HepG2 (cell line): ENCODE results near the gene STIM1. TPM values are rescaled to one million over a fixed set of nuclear protein-coding genes. Genes with fewer than 3 reads are reported as not detected.
A peak's percentile ranks its signal among the peaks of the same experiment; 100 is the strongest.

Experiments used
- ATRX ChIP-seq: sonication (generic); formaldehyde crosslinking; IDR thresholded peaks from 2 replicates; pipeline ENCODE4 v1.4.0; 2020; ENCODE audit warnings: missing genetic modification reagents, borderline replicate concordance
- CENPBD1 ChIP-seq: sonication (generic); formaldehyde crosslinking; IDR thresholded peaks from 2 replicates; pipeline ENCODE4 v1.8.0; 2022; ENCODE audit warnings: missing genetic modification reagents, low read depth, mild to moderate bottlenecking, borderline replicate concordance
- CHD4 ChIP-seq: fragments of 200-600 bp; sonication (generic); IDR thresholded peaks from 2 replicates; pipeline ENCODE4 v1.7.0; 2017; ENCODE audit warnings: mild to moderate bottlenecking, low read length, borderline replicate concordance
- DZIP1 ChIP-seq: sonication (generic); formaldehyde crosslinking; IDR thresholded peaks from 2 replicates; pipeline ENCODE4 v1.5.0; 2020; ENCODE audit warnings: mild to moderate bottlenecking, missing genetic modification reagents
- GABPB1 ChIP-seq: IDR thresholded peaks from 2 replicates; pipeline ENCODE4 v1.6.1; 2016; ENCODE audit warnings: mild to moderate bottlenecking, missing genetic modification reagents, moderate library complexity, missing compliant biosample characterization
- GATA4 ChIP-seq: sonication (generic); IDR thresholded peaks from 2 replicates; pipeline ENCODE4 v1.6.1; 2016; ENCODE audit warnings: antibody characterized with exemption, low read depth, borderline replicate concordance
- HIC2 ChIP-seq: sonication (generic); formaldehyde crosslinking; IDR thresholded peaks from 2 replicates; pipeline ENCODE4 v1.9.0; 2022; ENCODE audit warnings: low read depth, missing genetic modification reagents
- HOXA3 ChIP-seq: sonication (generic); formaldehyde crosslinking; IDR thresholded peaks from 2 replicates; pipeline ENCODE4 v1.5.0; 2020; ENCODE audit warnings: missing genetic modification reagents
- NKX3-1 ChIP-seq: sonication (generic); formaldehyde crosslinking; IDR thresholded peaks from 2 replicates; pipeline ENCODE4 v1.5.0; 2020; ENCODE audit warnings: missing genetic modification reagents
- NR2C2 ChIP-seq: sonication (generic); formaldehyde crosslinking; IDR thresholded peaks from 2 replicates; pipeline ENCODE4 v1.4.0; 2020; ENCODE audit warnings: missing genetic modification reagents, mild to moderate bottlenecking, moderate library complexity, borderline replicate concordance
- PAXIP1 ChIP-seq: sonication (generic); formaldehyde crosslinking; conservative IDR thresholded peaks from 2 replicates; pipeline ENCODE4 v1.4.0; 2020; ENCODE audit warnings: mild to moderate bottlenecking, missing genetic modification reagents, moderate library complexity
- POGZ ChIP-seq: sonication (generic); formaldehyde crosslinking; IDR thresholded peaks from 2 replicates; pipeline ENCODE4 v1.4.0; 2020; ENCODE audit warnings: mild to moderate bottlenecking, missing genetic modification reagents
- PTBP1 ChIP-seq: fragments of 200-400 bp; formaldehyde crosslinking; IDR thresholded peaks from 2 replicates; pipeline ENCODE4 v1.6.1; 2018; ENCODE audit warnings: low read length, low read depth; ENCODE audit not compliant: poor library complexity, severe bottlenecking
- RCOR2 ChIP-seq: IDR thresholded peaks from 2 replicates; pipeline ENCODE4 v1.6.1; 2016; ENCODE audit warnings: missing biosample characterization, missing genetic modification reagents
- RFX3 ChIP-seq: IDR thresholded peaks from 2 replicates; pipeline ENCODE4 v1.6.1; 2016; ENCODE audit warnings: missing biosample characterization, missing genetic modification reagents
- TGIF2 ChIP-seq: IDR thresholded peaks from 2 replicates; pipeline ENCODE4 v1.6.1; 2016; ENCODE audit warnings: control low read depth, missing compliant biosample characterization
- ZKSCAN1 ChIP-seq: fragments of 150-350 bp; IDR thresholded peaks from 2 replicates; pipeline ENCODE4 v1.6.1; 2014; ENCODE audit warnings: low read length
- ZNF225 ChIP-seq: sonication (generic); formaldehyde crosslinking; IDR thresholded peaks from 2 replicates; pipeline ENCODE4 v1.4.0; 2020; ENCODE audit warnings: mild to moderate bottlenecking, missing genetic modification reagents
- ZNF552 ChIP-seq: sonication (generic); formaldehyde crosslinking; IDR thresholded peaks from 2 replicates; pipeline ENCODE4 v1.9.0; 2022; ENCODE audit warnings: missing genetic modification reagents, mild to moderate bottlenecking, borderline replicate concordance
- ZNF629 ChIP-seq: sonication (generic); formaldehyde crosslinking; conservative IDR thresholded peaks from 2 replicates; pipeline ENCODE4 v1.5.0; 2020; ENCODE audit warnings: missing genetic modification reagents
- ZSCAN20 ChIP-seq: sonication (generic); formaldehyde crosslinking; IDR thresholded peaks from 2 replicates; pipeline ENCODE4 v1.4.0; 2020; ENCODE audit warnings: missing genetic modification reagents, mild to moderate bottlenecking, borderline replicate concordance
- polyA plus RNA-seq, 8 experiments: library from polyadenylated mRNA; depleted of rRNA in 3 of 8; stranded (reverse) in 7 of 8; unstranded in 1 of 8; fragments of >200 nt; fragmentation: Illumina TruSeq in 4 of 8; extraction: Trizol in 4 of 8; gene quantifications; 2 replicates each; pipeline versions ENCODE4 v1.2.1 to v1.2.3, GENCODE V29; 2011 to 2016; ENCODE audit warnings: low read depth in 4 of 8, missing spikeins in 1 of 8, mixed read lengths in 1 of 8; ENCODE audit not compliant: insufficient read depth in 1 of 8
- total RNA-seq, 5 experiments: library from RNA; depleted of rRNA; stranded (reverse); fragments of >200 nt; fragmentation: Illumina TruSeq; extraction: Trizol; gene quantifications; 2 replicates each; pipeline ENCODE4 v1.2.3, GENCODE V29; 2016; ENCODE audit warnings: low read depth in 1 of 5
- TF ChIP-seq, protein P1 (sequence below): IDR thresholded peaks from 2 replicates; pipeline ENCODE4 v1.6.1; 2016

STIM1 gene
- total and polyA plus RNA-seq, 2 of the 13 experiments (the other 11 are each of a cell fraction or from before 2014, with no cell fraction given), result 19.2 to 28.5 TPM

DNA sequence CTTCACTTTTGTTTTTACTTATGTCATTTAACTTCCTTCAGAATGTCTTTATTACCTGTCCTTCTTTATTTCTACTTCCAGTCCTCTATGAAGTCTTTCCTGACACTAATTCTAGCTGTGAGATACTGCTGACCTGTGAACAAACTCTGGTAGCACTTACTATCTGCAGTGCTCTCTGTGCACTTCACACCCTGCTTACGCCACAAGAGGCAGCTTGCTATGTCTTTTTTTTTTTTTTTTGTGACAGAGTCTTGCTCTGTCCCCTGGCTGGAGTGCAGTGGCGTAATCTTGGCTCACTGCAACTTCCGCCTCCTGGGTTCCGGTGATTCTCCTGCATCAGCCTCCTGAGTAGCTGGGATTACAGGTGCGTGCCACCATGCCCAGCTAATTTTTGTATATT is 10.7 kb downstream of the STIM1 start (continued):
- TF ChIP-seq, protein P1, sequence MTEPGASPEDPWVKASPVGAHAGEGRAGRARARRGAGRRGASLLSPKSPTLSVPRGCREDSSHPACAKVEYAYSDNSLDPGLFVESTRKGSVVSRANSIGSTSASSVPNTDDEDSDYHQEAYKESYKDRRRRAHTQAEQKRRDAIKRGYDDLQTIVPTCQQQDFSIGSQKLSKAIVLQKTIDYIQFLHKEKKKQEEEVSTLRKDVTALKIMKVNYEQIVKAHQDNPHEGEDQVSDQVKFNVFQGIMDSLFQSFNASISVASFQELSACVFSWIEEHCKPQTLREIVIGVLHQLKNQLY (CRISPR knock-in tag), result 0 out of 2 replicates have a peak, but pooled peaks have one; percentile 17
- TF ChIP-seq POGZ (no peak), PAXIP1 (CRISPR knock-in tag) (peak; percentile 49), GABPB1 (CRISPR knock-in tag) (peak; percentile 66), ZNF552 (no peak), HOXA3 (CRISPR knock-in tag) (peak; percentile 73), ZNF225 (no peak), CHD4 (peak; percentile 30; the same call in 1 of the 2 replicates), ZNF629 (CRISPR knock-in tag) (no peak), PTBP1 (no peak), TGIF2 (no peak), RFX3 (CRISPR knock-in tag) (no peak), ZKSCAN1 (no peak), NKX3-1 (CRISPR knock-in tag) (no peak), NR2C2 (CRISPR knock-in tag) (no peak), DZIP1 (CRISPR knock-in tag) (no peak), GATA4 (no peak), ATRX (CRISPR knock-in tag) (no peak), CENPBD1 (CRISPR knock-in tag) (no peak), HIC2 (no peak), RCOR2 (CRISPR knock-in tag) (no peak; the same call in 1 of the 2 replicates), ZSCAN20 (CRISPR knock-in tag) (no peak)
